ENCODE results near the gene DNM1.

The DNM1 gene

DNA sequence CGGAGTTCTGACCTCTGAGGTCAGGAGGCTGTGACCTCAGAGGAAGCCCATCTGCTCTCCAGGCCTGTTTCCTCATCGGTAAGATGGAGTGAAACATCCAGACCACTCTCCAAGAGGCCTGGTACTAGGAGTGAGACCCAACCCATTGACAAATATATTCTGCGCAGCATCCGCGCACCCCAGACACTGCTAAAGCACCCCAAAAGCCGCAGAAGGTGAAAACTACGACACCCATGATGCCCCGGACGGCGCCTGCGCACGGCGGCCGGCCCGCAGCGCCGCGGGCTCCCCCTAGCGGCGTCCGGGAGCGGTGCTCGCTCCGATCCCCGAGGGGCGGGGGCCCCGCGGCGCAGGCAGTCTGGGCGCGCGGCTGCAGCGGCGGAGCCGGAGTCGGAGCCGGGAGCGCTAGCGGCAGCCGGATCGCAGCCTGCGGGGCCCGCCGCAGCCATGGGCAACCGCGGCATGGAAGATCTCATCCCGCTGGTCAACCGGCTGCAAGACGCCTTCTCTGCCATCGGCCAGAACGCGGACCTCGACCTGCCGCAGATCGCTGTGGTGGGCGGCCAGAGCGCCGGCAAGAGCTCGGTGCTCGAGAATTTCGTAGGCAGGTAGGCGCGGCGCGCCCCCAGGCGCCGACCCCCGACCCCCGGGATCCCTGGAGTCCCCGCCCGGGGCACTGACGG lies at the start of gene DNM1:
Gene DNM1 (plus strand): TSS at position 356 of the 683 bp plus-strand sequence. CDS start 92 bp downstream, at position 448.
- DNase-seq: peak in 32 of 56 donors; percentile 19 to 71 (median 48)

DNA sequence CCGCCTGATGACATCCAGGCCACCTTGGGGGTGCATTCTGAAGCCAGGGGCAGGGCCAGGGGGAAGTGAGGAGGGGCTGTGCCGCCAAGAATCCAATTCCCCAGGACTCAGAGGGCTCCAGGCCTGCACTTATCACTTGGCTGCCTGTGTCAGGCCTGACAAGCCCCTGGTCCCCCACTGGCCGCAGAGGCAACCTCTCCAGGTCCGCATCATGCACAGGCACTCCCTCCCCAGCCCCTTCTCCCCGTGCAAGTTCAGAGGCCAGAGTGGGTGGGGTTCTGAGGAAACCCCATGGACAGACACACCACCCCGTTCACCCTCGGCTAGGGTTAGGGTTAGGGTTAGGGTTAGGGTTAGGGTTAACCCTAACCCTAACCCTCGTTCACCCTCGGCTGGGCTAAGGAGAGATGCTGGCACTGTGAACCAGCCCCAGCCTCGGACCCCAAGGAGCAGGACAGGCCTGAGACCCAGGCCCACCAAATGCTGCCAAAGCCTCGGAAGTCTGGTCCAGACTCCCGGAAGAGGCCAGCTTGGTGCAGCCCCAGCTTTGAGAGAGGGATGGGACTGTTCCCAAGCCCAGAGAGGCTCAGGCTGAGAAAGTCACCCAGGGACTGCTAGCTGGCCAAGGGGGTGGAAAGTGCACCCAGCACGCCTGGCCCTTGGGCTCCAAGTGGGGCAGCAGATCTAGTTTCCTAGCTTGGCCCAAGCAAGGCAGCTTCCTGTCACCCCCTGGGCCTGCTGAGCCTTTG lies 49.1 kb upstream of the DNM1 start:
- no peak for DNase-seq

DNA sequence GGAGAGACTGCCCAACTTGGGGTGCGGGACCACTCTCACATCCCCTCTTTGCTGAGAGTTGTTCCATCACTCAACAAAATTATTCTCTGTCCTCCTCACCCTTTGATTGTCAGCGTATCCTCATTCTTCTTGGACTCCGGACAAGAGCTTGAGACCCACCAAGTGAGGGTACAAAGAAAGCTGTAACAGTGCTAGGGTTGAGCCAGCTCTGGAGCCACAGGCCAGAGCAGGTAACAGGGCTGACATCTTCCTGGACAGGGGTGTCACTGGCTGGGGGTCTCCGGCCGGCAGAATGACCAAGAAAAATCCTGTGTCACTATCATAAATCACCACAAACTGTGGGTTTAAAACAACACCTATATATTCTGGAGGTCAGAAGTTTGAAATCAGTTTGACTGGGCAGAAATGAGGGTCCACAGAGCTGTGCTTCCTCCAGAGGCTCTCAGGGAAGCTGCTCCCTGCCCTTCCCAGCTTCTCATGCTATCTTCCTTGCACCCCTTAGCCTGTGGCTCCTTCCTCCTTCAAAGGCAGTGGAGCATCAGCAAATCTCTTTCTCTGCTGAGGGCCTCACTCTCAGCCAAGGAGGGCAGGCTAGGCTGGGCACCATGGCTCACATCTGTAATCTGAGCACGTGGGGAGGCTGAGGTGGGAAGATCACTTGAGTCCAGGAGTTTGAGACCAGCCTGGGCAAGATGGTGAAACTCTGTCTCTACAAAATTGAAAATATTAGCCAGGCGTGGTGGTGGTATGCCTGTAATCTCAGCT lies 47.3 kb upstream of the DNM1 start:
- no peak for DNase-seq

DNA sequence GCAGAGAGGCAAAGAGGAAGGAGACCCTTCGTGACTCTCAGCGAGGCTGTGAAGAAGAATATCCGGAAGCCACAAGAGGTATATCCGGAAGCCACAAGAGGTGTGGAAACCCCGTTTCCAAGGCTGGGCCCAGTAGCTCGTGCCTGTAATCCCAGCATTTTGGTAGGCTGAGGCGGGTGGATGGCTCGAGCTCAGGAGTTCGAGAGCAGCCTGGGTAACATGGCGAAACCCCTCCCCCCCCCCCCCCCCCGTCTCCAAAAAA lies 43.7 kb upstream of the DNM1 start:
- DNase-seq: peak in 3 of 56 donors; percentile 10 to 55 (median 49)

DNA sequence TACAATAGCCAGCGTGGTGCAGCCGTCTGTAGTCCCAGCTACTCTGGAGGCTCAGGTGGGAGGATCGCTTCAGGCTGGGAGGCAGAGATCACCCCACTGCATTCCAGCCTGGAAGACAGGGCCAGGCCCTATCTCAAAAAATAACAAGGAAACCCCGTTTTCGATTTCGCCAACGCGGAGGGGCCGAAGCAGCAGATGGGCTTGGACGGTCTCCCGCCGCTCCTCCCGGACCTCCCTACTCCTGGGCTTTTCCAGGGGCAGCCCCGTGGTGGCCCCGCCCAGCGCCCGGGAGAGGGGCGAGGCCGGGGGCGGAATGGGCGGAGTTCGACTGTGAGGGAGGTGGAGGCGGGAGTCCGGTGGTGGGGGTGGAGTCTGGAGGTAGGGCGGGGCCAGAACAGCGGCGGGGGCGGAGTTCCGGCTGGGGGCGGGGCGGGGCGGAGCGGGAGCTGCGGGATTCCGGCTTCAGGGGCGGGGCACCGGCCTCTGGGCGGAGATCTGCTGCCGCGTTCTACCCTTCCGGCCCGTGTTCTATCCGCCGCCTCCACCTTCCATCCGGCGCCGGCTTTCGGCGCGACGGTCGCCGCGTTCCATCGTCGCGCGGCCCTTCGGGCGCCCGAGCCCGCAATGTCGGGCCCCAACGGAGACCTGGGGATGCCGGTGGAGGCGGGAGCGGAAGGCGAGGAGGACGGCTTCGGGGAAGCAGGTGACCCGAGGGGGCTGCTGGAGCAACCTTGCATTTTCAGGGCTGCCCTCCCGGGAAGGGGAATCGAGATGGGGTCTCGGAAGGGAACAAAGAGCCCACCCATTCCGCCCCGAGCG lies 43.2 kb upstream of the DNM1 start, which contains the start of gene BBLN:
Gene BBLN (plus strand): TSS at position 482 of the 819 bp plus-strand sequence. CDS start 143 bp downstream, at position 625.
- peak; percentile 56 to 98 (median 90) for DNase-seq

DNA sequence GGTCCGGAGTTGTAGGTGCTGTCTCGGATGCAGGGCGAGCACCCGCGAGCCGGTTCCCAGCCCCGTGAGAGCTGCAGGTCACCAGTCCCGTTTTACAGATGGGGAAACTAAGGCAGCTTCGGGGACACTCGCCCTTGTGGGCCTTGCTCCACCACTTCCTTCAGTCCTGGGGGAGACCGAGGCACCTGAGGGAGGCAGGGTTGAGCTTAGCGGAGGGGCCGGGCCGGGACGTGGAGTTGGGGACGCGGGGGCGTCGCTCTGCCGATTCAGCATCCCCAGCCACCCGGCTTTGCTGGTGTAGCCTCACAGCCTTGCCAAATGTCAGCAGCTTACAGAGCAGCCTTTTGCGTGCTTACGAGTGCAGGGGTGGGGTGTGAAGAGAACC lies 42.6 kb upstream of the DNM1 start:
- DNase-seq: peak in 2 of 56 donors; percentile 19 to 36

DNA sequence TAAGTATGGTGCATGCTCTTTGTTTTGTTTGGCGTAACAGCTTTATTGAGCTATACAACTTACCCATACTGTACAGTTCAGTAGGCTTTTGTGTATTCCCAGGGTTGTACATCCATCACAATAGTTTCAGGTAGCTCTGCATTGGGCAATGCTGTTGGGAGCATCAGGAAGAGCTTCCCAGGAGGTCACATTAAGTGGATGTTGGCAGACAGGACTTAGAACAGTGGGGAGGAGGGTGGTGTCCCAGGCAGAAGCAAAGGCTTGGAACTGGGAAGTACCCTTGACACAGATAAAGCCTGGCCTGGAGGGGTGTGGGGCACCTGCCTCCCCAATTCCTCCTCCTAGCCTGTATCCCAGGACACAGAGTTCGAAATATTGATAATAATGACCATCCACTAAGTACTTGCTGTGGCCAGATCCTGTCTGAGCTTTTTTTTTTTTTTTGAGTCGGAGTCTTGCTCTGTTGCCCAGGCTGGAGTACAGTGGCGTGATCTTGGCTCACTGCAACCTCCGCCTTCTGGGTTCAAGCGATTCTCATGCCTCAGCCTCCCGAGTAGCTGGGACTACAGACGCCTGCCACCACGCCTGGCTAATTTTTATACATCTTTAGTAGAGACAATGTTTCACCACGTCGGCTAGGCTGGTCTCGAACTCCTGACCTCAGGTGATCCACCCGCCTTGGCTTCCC lies 41.8 kb upstream of the DNM1 start:
- no peak for DNase-seq

DNA sequence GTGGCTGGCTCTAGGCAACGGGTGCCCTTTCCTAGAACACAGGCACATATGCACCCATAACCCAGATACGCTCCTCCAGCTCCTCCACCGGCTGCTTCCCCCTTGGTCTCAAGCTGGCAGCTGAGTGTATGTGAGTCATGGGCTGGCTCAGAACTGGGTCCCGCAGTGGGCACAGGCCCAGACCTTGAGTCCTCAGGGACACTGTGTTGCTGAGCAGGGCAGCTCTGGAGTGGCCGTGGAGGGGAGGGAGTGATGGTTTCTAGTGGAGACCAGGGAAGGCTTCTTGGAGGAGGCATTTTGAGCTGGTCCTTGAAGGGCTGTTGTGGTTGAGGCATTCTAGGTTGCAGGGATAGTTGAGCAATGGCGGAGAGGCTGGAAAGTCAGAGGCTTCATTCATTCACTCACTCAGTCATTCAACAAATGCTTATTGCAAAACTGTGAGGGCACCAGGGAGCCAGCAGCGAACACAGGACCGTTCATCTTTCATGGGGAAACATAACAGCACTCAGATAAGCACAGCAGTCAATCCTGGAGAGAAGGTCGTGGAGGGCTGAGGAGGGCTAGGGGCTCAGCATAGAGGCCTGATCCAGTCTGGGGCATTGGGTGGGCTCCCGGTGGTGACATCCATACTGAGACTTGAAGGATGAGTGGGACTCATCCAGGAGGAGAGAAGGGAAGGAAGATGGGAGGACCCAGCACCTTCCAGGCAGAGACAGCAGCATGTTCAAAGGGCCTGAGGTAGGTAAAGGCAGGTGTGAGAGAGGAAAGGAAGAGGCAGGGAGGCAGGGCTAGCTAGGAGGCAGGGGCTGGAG lies 40.8 kb upstream of the DNM1 start:
- DNase-seq: peak in 12 of 56 donors; percentile 6 to 56 (median 15)

DNA sequence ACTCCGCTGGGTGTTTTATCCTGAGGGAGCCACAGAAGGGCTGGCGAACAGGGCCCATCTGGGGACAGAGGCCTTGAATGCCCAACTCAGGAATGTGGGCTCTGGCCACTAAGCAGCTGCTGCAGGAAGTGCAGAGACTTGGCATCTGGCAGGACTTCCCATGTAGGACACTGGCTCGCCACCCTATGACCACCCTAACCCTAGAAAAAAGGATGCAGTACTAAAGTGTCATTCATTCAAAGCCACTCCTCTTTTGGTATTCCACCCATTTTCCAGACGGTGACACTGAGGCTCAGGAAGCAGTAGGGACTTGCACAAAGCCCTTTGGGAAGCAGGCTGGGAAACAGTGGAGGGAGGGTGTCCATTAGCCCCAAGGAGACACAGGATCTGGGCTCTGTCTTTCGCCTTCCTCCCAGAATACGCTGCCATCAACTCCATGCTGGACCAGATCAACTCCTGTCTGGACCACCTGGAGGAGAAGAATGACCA lies 40.1 kb upstream of the DNM1 start:
- no peak for DNase-seq

DNA sequence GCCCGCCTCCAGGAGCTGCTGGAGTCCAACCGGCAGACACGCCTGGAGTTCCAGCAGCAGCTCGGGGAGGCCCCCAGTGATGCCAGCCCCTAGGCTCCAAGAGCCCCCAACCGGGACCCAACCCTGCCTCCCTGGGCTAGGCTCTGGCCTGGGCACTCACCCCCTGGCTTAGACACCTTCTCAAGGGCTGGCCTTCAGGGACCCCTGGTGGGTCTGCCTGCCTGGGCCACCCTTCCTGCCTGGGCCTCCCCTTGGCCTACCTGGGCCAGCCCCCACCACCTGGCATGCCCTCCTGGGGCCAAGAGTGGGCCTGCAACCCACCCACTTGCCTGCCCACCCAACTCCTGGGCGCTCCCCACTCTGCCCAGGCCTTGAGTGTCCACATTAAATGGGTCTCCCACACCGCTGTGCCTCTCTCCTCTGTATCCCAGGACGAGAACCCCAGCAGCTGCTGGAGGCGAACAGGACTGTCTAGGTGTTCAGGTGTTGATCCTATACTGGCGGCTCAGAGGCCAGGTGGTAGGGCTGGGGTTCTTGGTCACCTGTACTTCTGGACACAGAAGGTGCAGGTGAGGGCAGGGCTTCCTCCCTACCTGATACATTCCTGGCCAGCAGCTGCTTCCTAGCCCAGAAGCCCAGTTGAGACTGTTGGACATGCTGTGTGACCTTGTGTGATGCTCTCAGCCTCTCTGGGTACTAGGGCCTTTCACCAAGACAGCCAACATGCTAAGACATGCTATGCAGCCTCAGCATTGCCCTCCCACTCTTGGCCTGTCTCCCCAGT lies 39.5 kb upstream of the DNM1 start:
- no peak for DNase-seq

DNA sequence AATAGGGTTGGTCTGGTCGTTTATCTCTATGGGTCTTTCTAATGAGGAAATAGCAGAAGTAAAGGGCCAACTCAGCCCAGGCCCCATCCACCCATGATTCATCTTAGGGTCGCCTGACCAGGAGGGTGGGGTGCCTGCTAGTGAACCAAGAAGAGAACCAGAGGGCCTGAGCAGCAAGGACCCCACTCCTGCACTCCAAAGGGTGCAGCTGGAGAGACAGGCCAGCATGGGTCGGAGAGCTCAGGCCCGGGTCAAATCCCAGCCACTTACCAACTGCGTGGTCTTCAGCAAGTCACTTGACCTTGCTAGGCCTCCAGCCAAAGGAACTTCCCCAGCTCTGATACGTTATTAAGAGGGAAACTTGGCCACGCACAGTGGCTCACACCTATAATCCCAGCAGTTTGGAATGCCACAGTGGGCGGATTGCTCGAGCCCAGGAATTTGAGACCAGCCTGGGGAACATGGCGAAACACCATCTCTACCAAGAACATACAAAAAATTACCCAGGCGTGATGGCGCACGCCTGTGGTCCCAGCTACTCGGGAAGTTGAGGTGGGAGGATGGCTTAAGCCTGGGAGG lies 38.8 kb upstream of the DNM1 start:
- no peak for DNase-seq

DNA sequence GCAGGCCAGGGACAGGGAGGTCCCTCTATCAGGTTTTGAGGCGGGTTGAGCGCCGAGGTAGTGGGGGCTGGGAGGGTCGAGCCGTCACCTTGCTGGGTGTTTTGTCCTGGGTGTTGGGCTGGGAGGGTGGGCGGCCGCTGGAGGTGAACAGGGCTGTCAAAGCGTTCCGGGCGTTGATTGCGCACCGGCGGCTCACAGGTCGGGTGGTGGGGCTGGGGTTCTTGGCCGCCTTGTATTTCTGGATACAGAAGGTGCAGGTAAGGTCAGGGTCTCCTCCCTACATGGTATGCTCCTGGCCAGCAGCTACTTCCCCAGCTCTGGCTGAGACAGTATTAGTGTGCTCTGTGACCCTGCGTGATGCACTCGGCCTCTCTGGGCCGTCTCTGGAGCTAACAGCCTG lies 37.0 kb upstream of the DNM1 start:
- DNase-seq: no peak

DNA sequence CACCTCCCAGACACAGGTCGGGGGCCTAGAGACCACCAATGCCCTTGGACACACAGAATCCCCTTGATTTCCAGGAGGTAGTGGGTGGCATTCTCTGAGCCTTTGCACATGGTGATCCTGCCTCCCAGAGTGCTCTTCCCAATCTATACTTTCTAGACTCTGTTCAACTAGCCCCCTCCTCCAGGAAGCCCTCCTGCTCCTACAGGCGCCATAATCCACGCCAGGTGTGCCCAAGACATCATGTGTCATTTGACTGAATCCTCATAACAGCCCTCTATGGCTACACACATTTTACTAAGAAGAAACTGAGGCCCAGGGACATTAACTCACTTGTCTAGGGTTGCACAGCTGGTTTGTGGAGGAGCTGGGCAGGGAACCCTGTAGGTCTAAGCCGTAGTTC lies 36.0 kb upstream of the DNM1 start:
- DNase-seq: no peak

DNA sequence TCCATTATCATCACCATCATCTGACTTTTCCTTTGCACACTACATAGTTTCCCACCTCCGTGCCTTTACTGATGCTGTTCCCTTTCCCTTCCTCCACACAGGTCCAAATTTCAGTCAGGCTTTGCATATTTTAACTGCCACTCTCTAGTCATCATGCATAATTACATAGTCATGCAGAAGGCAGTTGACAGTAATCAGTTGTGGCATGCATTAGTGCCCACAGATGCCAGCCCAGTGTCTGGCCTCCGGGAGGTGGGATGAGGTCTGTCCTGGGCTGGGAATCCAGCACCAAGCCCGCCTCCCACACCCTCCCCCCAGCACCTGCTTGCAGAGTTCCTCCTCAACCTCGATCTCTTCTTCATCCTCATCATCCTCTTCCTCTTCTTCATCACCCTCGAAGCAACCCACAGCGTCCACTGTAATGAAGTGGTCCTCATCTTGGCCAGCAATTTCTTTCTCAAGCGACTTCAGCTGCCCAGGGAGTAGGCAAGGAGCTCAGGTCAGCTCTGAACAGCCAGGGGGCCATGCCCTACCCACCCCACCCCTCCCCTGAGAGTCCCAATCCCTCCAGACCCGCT lies 34.4 kb upstream of the DNM1 start:
- DNase-seq: no peak

DNA sequence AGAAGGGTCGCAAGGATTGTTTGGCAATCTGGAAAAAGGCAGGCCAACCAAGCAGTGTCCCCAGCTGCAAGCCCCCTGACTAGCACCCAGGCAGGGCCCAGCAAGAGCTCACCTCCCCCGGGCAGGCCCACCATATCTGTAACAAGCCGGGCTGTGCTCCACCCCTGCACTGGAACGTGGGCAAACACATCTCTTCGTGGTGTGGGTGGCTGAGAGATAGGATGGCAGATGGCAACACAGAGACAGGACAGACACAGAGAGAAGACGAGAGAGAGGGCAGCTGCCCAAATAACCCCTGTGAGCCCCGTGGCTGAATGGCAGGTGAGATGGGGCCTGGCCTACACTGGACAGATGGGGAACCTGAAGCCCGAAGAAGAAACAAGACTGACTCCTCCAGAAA lies 33.7 kb upstream of the DNM1 start:
- peak in 1 of 56 donors; percentile 17 for DNase-seq

DNA sequence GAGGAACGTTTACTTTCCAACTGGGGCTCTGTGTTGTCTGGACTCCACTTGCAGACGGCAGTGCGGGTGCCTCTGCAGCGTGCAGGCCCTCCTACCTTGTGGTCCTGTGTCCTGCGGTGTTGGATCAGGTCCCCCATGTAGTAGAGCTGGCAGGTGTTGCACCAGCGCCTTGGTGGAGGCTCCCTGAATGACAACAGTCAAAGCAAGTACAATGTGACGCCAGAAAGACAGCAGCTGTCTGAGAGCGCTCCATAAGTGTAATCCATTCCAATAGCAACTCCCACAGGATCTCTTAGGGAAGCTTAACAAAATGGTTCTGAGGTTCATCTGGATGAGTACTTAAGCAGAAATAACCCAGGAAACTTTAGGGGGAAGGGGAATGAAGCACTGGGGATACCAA lies 33.3 kb upstream of the DNM1 start:
- peak in 4 of 56 donors; percentile 10 to 25 (median 18) for DNase-seq

DNA sequence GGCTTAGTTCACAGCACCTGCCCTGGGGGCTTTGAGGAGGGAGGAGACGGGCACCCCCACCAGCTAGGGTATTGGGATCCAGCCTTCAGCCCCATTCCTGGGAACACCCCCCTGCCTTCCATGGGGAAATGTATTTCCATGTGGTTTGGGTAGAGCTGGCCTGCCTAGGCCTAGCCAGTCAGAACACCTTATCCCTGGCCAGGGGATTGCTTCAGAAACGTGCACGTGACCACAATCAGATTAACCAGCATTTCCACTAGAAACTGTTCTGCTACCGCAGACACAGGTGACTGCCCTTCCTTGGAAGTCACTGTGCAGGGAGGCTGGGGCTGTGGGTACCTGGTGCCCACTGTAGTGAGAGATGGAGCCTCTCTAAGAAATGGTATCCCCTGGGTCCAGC lies 29.1 kb upstream of the DNM1 start:
- DNase-seq: no peak

DNA sequence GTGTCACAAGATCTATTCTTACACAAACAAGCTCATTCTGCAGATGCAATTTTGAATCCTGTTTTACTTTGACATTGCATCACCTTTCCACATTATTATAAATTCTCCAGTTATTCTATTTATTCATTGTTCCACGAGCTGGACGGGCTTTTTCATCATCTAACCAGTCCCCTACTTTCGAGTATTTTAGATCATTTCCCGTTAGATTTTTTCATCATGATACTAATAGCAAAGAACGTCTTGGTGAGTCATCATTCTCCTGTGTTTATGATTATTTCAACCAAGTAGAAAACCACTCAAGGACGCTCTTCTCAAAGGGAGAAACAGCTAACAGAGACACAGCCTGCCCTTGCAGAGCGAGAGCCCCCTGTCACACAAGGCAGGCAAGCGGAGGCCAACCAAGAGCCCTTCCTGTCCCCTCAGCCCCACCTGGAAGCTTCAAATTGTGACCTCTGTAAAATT lies 28.0 kb upstream of the DNM1 start:
- no peak for DNase-seq

All from amygdala (tissue), 56 donors.